ENCODE measurements around the gene CCDC172. TPM values are rescaled to one million over a fixed set of nuclear protein-coding genes. Genes with fewer than 3 reads are reported as not detected.
A peak's percentile ranks its signal among the peaks of the same experiment; 100 is the strongest.

CCDC172 gene
- total RNA-seq, 1 donor from 2014 or later: not detected

DNA sequence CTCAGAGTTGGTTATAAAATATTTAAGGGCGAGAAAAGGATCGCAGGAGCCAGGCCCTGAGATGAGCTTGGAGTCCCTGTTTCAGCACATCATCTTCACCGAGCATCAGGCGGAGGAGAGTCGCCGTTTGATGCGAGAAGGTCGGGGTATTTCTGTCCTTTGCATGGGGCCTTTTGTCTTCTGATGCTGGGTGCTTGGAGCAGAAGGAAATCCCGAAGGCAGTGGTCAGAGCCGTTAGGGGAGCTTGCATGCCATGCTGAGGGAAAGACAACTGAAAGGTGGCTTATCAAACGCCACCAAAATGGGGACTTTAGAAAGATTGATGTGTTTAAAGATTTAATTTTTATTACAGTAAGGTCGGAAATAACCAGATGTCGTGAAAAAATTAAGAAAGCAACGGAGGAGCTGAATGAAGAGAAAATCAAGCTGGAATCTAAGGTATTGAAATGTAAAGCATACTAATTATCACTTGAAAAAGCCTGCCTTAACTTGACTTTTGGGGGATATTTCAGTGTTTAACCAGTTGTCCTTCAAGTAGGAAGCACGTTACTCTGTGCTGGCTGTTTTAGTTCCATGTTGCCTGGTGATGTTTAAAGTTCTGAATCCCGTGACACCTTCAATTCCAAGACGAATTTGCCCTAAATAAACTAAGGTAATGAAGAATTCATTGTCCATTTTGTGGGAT is 845 bp downstream of the CCDC172 start:
- TF ChIP-seq, protein P1, sequence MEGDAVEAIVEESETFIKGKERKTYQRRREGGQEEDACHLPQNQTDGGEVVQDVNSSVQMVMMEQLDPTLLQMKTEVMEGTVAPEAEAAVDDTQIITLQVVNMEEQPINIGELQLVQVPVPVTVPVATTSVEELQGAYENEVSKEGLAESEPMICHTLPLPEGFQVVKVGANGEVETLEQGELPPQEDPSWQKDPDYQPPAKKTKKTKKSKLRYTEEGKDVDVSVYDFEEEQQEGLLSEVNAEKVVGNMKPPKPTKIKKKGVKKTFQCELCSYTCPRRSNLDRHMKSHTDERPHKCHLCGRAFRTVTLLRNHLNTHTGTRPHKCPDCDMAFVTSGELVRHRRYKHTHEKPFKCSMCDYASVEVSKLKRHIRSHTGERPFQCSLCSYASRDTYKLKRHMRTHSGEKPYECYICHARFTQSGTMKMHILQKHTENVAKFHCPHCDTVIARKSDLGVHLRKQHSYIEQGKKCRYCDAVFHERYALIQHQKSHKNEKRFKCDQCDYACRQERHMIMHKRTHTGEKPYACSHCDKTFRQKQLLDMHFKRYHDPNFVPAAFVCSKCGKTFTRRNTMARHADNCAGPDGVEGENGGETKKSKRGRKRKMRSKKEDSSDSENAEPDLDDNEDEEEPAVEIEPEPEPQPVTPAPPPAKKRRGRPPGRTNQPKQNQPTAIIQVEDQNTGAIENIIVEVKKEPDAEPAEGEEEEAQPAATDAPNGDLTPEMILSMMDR (IDR thresholded peaks at IDR 0.05; ENCODE audit: insufficient read depth, low read depth, low read length): no peak
- TF ChIP-seq EZH2 (IDR thresholded peaks at IDR 0.05; ENCODE audit: insufficient read depth, low read length): no peak
- H3K36me3 ChIP-seq (ENCODE audit: insufficient read depth, low read length): no peaks in the 10 kb centered on the region
- no peak overlapping the region for H3K4me3 ChIP-seq (ENCODE audit: insufficient read depth, low read depth, low read length)
- no peak overlapping the region for H3K4me3 Mint-ChIP-seq (ENCODE audit: unreplicated experiment)
- H3K9ac ChIP-seq (ENCODE audit: low read length): no peak overlapping the region
- H3K79me2 ChIP-seq (ENCODE audit: insufficient read depth, low read length): no peaks in the 10 kb centered on the region
- no peak overlapping the region for H3K27ac Mint-ChIP-seq (ENCODE audit: unreplicated experiment)
- H3K4me1 Mint-ChIP-seq (ENCODE audit: low read depth, unreplicated experiment): no peaks in the 10 kb centered on the region
- no peaks in the 10 kb centered on the region for H3K27me3 ChIP-seq (ENCODE audit: insufficient read depth, low read length)
- H3K36me3 Mint-ChIP-seq (ENCODE audit: low read depth, unreplicated experiment): no peaks in the 10 kb centered on the region
- H3K4me2 ChIP-seq (ENCODE audit: low read length): no peak overlapping the region
- H3K9me3 ChIP-seq (ENCODE audit: insufficient read depth, low read depth, low read length): no peaks in the 10 kb centered on the region
- no peaks in the 10 kb centered on the region for H3K4me1 ChIP-seq (ENCODE audit: insufficient read depth, low read length)
- no peak for DNase-seq (ENCODE audit: low read depth)
- no peak overlapping the region for H3K27ac ChIP-seq (ENCODE audit: low read depth, low read length)
- no peaks in the 10 kb centered on the region for H3K9me3 Mint-ChIP-seq (ENCODE audit: unreplicated experiment)
- H2AFZ ChIP-seq (ENCODE audit: low read depth, low read length): peak overlapping the region; percentile 22
- no peaks in the 10 kb centered on the region for H4K20me1 ChIP-seq (ENCODE audit: insufficient read depth, low read length)
- FAIRE-seq: no peak
- peaks cover 13% of the 10 kb centered on the region for H3K27me3 Mint-ChIP-seq (ENCODE audit: low read depth, unreplicated experiment)

DNA sequence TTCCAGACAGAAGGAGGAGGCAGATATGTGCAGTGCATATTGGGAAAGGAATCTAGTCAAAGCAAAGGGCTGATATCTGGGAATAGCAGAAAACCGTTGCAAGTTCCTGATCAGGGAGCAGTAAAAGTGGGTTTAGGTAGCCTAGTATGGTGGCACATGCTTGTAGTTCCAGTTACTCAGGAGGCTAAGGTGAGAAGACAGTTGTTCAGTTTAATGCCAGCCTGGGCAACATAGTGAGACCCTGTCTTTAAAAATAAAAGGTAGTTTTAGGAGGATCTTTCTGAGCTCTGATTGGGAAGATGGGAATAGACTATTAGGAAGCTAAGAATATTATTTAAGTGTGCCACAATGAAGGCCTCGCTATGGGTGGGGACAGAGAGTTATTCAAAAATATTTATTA is 1.7 kb downstream of the CCDC172 start:
- Mint-ChIP-seq H3K9me3 (ENCODE audit: unreplicated experiment) (no peaks in the 10 kb centered on the region), H3K27me3 (ENCODE audit: low read depth, unreplicated experiment) (peaks cover 13% of the 10 kb centered on the region), H3K27ac (ENCODE audit: unreplicated experiment) (no peak overlapping the region)

More for the DNA sequence above, 1.7 kb downstream of the CCDC172 start:
- no peak overlapping the region for H3K27ac ChIP-seq (ENCODE audit: low read depth, low read length)
- H3K4me1 ChIP-seq (ENCODE audit: insufficient read depth, low read length): no peaks in the 10 kb centered on the region
- H2AFZ ChIP-seq (ENCODE audit: low read depth, low read length): no peak overlapping the region
- H3K4me1 Mint-ChIP-seq (ENCODE audit: low read depth, unreplicated experiment): no peaks in the 10 kb centered on the region
- H3K79me2 ChIP-seq (ENCODE audit: insufficient read depth, low read length): no peaks in the 10 kb centered on the region
- no peaks in the 10 kb centered on the region for H3K36me3 Mint-ChIP-seq (ENCODE audit: low read depth, unreplicated experiment)
- no peak overlapping the region for H3K9ac ChIP-seq (ENCODE audit: low read length)
- DNase-seq (ENCODE audit: low read depth): no peak
- no peak overlapping the region for H3K4me3 Mint-ChIP-seq (ENCODE audit: unreplicated experiment)
- H3K4me3 ChIP-seq (ENCODE audit: insufficient read depth, low read depth, low read length): no peak overlapping the region
- no peaks in the 10 kb centered on the region for H3K27me3 ChIP-seq (ENCODE audit: insufficient read depth, low read length)
- H3K36me3 ChIP-seq (ENCODE audit: insufficient read depth, low read length): no peaks in the 10 kb centered on the region
- H3K4me2 ChIP-seq (ENCODE audit: low read length): no peak overlapping the region
- TF ChIP-seq, protein P1 (IDR thresholded peaks at IDR 0.05; ENCODE audit: insufficient read depth, low read depth, low read length): no peak
- no peak for TF ChIP-seq EZH2 (IDR thresholded peaks at IDR 0.05; ENCODE audit: insufficient read depth, low read length)
- H3K9me3 ChIP-seq (ENCODE audit: insufficient read depth, low read depth, low read length): no peaks in the 10 kb centered on the region
- FAIRE-seq: no peak
- H4K20me1 ChIP-seq (ENCODE audit: insufficient read depth, low read length): no peaks in the 10 kb centered on the region

Data from astrocyte (in vitro differentiated cells and primary cell).